Calu3 (cell line): Measurements from ENCODE around the gene ERVH48-1. TPM values are rescaled to one million over a fixed set of nuclear protein-coding genes. Genes with fewer than 3 reads are reported as not detected.
A peak's percentile ranks its signal among the peaks of the same experiment; 100 is the strongest.
"Not testable (repeated sequence)": the region's sequence is repeated elsewhere in the genome, so short reads cannot be mapped to it uniquely, and the experiment has no call there.

Experiments
- BruUV-seq: library from RNA; stranded (reverse); fragments of 400-500 nt; replicated peaks from 2 replicates; lab custom pipeline; 2021; lab: Mats Ljungman, UMichigan
- CTCF ChIA-PET: fragments of 300-600 bp; sonication (Branson Sonifier 250); formaldehyde crosslinking; loops from one replicate; lab custom pipeline; 2022; ENCODE audit warnings: antibody characterized with exemption; lab: Charles Lee
- DNase-seq: peaks from one replicate; pipeline ENCODE4 v3.0.0; 2022
- H3K27ac Mint-ChIP-seq: one replicate; pipeline ENCODE4 v1.8.0; 2022; ENCODE audit warnings: mixed read lengths; ENCODE audit not compliant: unreplicated experiment
- H3K27me3 Mint-ChIP-seq: one replicate; pipeline ENCODE4 v1.8.0; 2022; ENCODE audit warnings: mixed read lengths; ENCODE audit not compliant: unreplicated experiment
- H3K36me3 Mint-ChIP-seq: one replicate; pipeline ENCODE4 v1.8.0; 2022; ENCODE audit warnings: mild to moderate bottlenecking, moderate library complexity, mixed read lengths; ENCODE audit not compliant: insufficient read depth, unreplicated experiment
- H3K4me1 Mint-ChIP-seq: one replicate; pipeline ENCODE4 v1.8.0; 2022; ENCODE audit warnings: mild to moderate bottlenecking, low read depth, mixed read lengths; ENCODE audit not compliant: unreplicated experiment
- H3K4me3 Mint-ChIP-seq: one replicate; pipeline ENCODE4 v1.8.0; 2022; ENCODE audit warnings: mild to moderate bottlenecking, low read depth, moderate library complexity, mixed read lengths; ENCODE audit not compliant: unreplicated experiment
- H3K9me3 Mint-ChIP-seq: one replicate; pipeline ENCODE4 v1.8.0; 2022; ENCODE audit warnings: low read depth, mixed read lengths; ENCODE audit not compliant: unreplicated experiment
- intact Hi-C: fragments of 100-400 bp; cut with micrococcal nuclease; formaldehyde crosslinking; loops from one replicate; pipeline ENCODE4 v1.10.0; 2022; ENCODE audit not compliant: unreplicated experiment
- total RNA-seq: library from RNA; stranded (reverse); gene quantifications from 2 replicates; pipeline ENCODE4 v1.2.3, GENCODE V29; 2022
- TF ChIP-seq, protein P1 (sequence below): fragments of 200-600 bp; IDR thresholded peaks from one replicate; pipeline ENCODE4 v1.8.0; 2022; ENCODE audit warnings: antibody characterized with exemption; ENCODE audit not compliant: unreplicated experiment

ERVH48-1 gene
- total RNA-seq, 1 experiment from 2014 or later, result not detected

DNA sequence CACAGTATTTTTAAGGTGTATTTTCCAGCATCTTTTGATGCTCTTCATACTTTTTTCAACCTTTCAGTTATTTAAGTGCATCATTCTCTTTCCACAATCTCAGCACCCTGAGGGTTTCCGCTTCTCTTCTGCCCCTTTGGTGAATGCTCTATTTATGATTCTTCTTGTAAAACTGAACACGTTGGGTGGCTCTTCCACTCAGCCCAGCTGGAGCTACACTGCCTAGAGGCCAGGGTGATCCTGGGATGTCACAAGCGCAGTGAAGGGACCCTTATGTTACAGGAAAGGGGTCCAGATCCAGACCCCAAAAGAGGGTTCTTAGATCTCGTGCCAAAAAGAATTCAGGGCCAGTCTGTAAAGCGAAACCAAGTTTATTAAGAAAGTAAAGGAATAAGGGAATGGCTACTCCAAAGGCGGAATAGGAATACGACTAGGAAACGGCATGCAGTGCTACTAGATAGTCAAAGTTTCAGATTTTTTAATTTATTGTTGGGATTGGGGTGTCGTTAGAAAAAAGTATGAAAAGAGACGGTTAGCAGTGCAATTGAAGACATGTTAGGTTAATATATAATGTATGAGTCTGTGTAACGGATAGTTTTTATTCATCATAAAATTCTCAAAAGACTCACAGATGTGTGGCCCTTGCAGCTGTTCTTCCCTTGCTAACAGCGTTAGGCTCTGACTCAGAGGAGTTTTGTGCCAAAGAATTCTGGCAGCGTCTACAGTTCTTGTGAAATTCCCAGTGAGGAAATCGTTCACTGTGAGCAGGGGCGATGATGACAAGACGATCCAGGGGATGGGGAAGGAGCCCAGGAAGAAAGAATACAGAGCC is 14.4 kb upstream of the ERVH48-1 start:
- DNase-seq, result peak; percentile 39
- no peak overlapping the region for H3K4me3 Mint-ChIP-seq
- intact Hi-C loops, result no loop called here
- TF ChIP-seq, protein P1, sequence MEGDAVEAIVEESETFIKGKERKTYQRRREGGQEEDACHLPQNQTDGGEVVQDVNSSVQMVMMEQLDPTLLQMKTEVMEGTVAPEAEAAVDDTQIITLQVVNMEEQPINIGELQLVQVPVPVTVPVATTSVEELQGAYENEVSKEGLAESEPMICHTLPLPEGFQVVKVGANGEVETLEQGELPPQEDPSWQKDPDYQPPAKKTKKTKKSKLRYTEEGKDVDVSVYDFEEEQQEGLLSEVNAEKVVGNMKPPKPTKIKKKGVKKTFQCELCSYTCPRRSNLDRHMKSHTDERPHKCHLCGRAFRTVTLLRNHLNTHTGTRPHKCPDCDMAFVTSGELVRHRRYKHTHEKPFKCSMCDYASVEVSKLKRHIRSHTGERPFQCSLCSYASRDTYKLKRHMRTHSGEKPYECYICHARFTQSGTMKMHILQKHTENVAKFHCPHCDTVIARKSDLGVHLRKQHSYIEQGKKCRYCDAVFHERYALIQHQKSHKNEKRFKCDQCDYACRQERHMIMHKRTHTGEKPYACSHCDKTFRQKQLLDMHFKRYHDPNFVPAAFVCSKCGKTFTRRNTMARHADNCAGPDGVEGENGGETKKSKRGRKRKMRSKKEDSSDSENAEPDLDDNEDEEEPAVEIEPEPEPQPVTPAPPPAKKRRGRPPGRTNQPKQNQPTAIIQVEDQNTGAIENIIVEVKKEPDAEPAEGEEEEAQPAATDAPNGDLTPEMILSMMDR, result no peak
- H3K36me3 Mint-ChIP-seq, result no peaks in the 10 kb centered on the region
- no peaks in the 10 kb centered on the region for H3K27me3 Mint-ChIP-seq
- no peaks in the 10 kb centered on the region for H3K9me3 Mint-ChIP-seq
- peaks cover 17% of the 10 kb centered on the region for H3K4me1 Mint-ChIP-seq
- BruUV-seq, result no TSS peak
- CTCF ChIA-PET, result interaction anchor here (0.6 kb wide), 1 partner anchor 71 kb away, joined by 3 read pairs; no protein-coding TSS in a partner anchor
- H3K27ac Mint-ChIP-seq, result no peak overlapping the region

- DNase-seq, H3K27me3 Mint-ChIP-seq, intact Hi-C loops, H3K36me3 Mint-ChIP-seq, H3K9me3 Mint-ChIP-seq, H3K27ac Mint-ChIP-seq, BruUV-seq, H3K4me3 Mint-ChIP-seq: not testable (repeated sequence)
- CTCF ChIA-PET, result interaction anchor here (0.7 to 0.9 kb wide), 2 partner anchors 13 to 17 kb away, joined by 3 to 5 read pairs; no protein-coding TSS in a partner anchor
- peaks cover 17% of the 10 kb centered on the region for H3K4me1 Mint-ChIP-seq
Observed at GRCh38 chr21:42938606-42938995, 13.2 kb upstream of the ERVH48-1 start.

DNA sequence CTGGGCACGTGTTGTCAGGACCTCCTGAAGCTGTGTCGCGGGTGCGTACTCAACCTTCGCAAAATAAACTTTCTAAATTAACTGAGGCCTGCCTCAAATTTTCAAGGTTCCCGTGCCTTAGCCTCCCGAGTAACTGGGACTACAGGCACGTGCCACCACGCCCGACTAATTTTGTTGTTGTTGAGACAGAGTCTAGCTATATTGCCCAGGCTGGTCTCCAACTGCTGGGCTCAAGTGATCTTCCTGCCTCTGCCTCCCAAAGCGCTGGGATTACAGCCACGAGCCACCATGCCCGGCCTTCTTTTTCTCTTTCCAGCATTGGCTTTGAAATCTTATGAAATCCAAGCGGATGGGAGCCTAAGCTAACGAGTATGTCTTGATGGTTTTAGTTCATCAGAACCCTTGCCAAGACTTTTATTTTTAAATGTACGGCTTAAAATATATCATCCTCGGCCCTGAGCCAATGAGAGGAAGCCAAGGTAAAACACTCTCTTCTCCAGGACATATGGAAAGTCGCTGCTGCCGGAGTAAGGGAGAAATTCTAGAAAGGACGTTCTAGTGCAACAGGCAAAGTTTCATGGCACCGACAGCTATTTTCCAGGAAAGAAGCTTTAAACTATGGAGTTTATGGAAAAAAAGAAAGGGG is 12.7 kb upstream of the ERVH48-1 start:
- no peaks in the 10 kb centered on the region for H3K36me3 Mint-ChIP-seq
- no peak overlapping the region for H3K4me3 Mint-ChIP-seq
- TF ChIP-seq, protein P1, result no peak
- no peaks in the 10 kb centered on the region for H3K9me3 Mint-ChIP-seq
- H3K27me3 Mint-ChIP-seq, result no peaks in the 10 kb centered on the region
- intact Hi-C loops, result no loop called here
- no peak overlapping the region for H3K27ac Mint-ChIP-seq
- CTCF ChIA-PET, result interaction anchor here (0.7 to 0.9 kb wide), 2 partner anchors 12 to 17 kb away, joined by 3 to 5 read pairs; no protein-coding TSS in a partner anchor
- no TSS peak for BruUV-seq
- no peak for DNase-seq
- peaks cover 21% of the 10 kb centered on the region for H3K4me1 Mint-ChIP-seq

DNA sequence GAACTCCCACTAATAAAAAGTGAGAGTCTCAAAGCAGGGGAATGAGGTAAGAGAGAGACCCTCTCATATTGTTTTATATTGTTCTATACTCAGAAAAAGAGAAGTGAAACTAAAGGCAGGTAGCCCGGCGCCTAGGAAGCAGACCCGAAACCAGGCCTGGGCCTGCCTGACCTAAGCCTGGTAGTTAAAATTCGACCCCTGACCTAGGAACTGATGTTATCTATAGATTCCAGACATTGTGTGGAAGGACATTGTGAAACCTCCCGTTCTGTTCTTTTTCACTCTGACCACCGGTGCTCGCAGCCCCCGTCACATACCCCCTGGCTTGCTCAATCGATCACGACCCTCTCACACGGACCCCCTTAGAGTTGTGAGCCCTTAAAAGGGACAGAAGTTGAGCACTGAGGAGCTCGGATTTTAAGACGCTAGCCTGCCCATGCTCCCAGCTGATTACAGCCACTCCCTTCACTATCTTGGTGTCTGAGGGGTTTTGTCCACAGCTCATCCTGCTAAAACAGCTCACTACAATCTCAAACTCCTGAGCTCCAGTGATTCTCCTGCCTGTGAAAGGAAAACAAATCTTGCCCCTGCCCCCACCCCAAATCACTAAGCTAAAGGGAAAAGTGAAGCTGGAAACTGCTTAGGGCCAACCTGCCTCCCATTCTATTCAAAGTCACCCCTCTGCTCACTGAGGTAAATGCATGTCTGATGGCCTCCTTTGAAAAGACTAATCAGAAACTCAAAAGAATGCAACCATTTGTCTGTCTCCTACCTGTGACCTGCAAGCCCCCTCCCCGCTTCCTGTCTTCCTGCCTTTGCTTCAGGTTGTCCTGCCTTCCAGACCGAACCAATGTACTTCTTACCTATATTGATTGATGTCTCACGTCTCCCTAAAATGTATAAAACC is 11.9 kb upstream of the ERVH48-1 start:
- H3K4me1 Mint-ChIP-seq, result peaks cover 24% of the 10 kb centered on the region
- CTCF ChIA-PET, H3K27ac Mint-ChIP-seq, H3K36me3 Mint-ChIP-seq, intact Hi-C loops, H3K9me3 Mint-ChIP-seq, H3K27me3 Mint-ChIP-seq, DNase-seq, H3K4me3 Mint-ChIP-seq, BruUV-seq: not testable (repeated sequence)

GRCh38 chr21:42936360-42936759 is 10.9 kb upstream of the ERVH48-1 start:
- BruUV-seq, H3K27me3 Mint-ChIP-seq, DNase-seq, H3K9me3 Mint-ChIP-seq, H3K4me3 Mint-ChIP-seq, H3K36me3 Mint-ChIP-seq, CTCF ChIA-PET, intact Hi-C loops, H3K27ac Mint-ChIP-seq: not testable (repeated sequence)
- peaks cover 21% of the 10 kb centered on the region for H3K4me1 Mint-ChIP-seq

DNA sequence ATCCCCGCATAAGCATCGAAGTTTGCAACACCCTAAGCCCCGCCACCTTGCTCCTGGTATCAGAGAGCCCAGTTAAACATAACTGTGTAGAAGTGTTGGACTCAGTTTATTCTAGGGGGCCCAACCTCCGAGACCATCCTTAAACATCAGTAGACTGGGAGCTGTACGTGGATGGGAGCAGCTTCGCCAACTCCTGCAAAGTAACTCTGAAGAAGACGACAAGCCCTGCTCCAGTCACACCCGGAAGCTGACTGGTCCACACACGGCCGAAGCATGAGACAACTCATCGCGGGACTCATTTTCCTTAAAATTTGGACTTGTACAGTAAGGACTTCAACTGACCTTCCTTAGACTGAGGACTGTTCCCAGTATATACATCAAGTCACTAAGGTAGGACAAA is 8.5 kb upstream of the ERVH48-1 start:
- H3K9me3 Mint-ChIP-seq, CTCF ChIA-PET, BruUV-seq, H3K27ac Mint-ChIP-seq, intact Hi-C loops, DNase-seq, H3K27me3 Mint-ChIP-seq, H3K36me3 Mint-ChIP-seq, H3K4me3 Mint-ChIP-seq: not testable (repeated sequence)
- H3K4me1 Mint-ChIP-seq, result peaks cover 11% of the 10 kb centered on the region

- H3K4me3 Mint-ChIP-seq, DNase-seq, BruUV-seq, intact Hi-C loops, H3K9me3 Mint-ChIP-seq, H3K36me3 Mint-ChIP-seq, CTCF ChIA-PET, H3K27ac Mint-ChIP-seq, H3K27me3 Mint-ChIP-seq: not testable (repeated sequence)
- H3K4me1 Mint-ChIP-seq, result peaks cover 11% of the 10 kb centered on the region
Observed at GRCh38 chr21:42933137-42933970, 7.9 kb upstream of the ERVH48-1 start.
